ENCODE data around the gene S1PR3. TPM values are rescaled to one million over a fixed set of nuclear protein-coding genes. Genes with fewer than 3 reads are reported as not detected.

S1PR3 gene
- total RNA-seq, 1 donor from 2014 or later = 10.0 TPM

GRCh38 chr9:88976890-88977257, 14.4 kb upstream of the S1PR3 start:
- no peak overlapping the region for H3K4me3 ChIP-seq
- TF ChIP-seq CTCF (IDR thresholded peaks at IDR 0.05) = no peak
- no peak overlapping the region for H3K27ac ChIP-seq
- DNase-seq (no peak), ATAC-seq (no peak)
- no peaks in the 10 kb centered on the region for H3K27me3 ChIP-seq (ENCODE audit: low read depth)
- H3K4me1 ChIP-seq = no peaks in the 10 kb centered on the region
- peaks cover 3% of the 10 kb centered on the region for H3K9me3 ChIP-seq
- intact Hi-C loops (cut with DNase I) = no loop called here
- H3K36me3 ChIP-seq = no peaks in the 10 kb centered on the region

- peaks cover 6% of the 10 kb centered on the region for H3K9me3 ChIP-seq
Measured at GRCh38 chr9:88978034-88978433, 13.2 kb upstream of the S1PR3 start.

GRCh38 chr9:88979021-88979420, 12.2 kb upstream of the S1PR3 start:
- Histone ChIP-seq H3K4me1 (no peaks in the 10 kb centered on the region), H3K4me3 (no peak overlapping the region), H3K36me3 (no peaks in the 10 kb centered on the region), H3K27ac (no peak overlapping the region), H3K27me3 (ENCODE audit: low read depth) (no peaks in the 10 kb centered on the region), H3K9me3 (peaks cover 6% of the 10 kb centered on the region)
- TF ChIP-seq CTCF (IDR thresholded peaks at IDR 0.05) = no peak
- no peak for DNase-seq
- no peak for ATAC-seq
- intact Hi-C loops (cut with DNase I) = no loop called here

More at GRCh38 chr9:88978034-88978433, 13.2 kb upstream of the S1PR3 start:
- no peak for DNase-seq
- no peak for TF ChIP-seq CTCF (IDR thresholded peaks at IDR 0.05)
- intact Hi-C loops (cut with DNase I) = no loop called here
- no peak overlapping the region for H3K4me3 ChIP-seq
- no peaks in the 10 kb centered on the region for H3K27me3 ChIP-seq (ENCODE audit: low read depth)
- H3K4me1 ChIP-seq = no peaks in the 10 kb centered on the region
- no peak overlapping the region for H3K27ac ChIP-seq
- ATAC-seq = no peak
- no peaks in the 10 kb centered on the region for H3K36me3 ChIP-seq

GRCh38 chr9:88979791-88980190, 11.5 kb upstream of the S1PR3 start:
- H3K36me3 ChIP-seq = no peaks in the 10 kb centered on the region
- no peaks in the 10 kb centered on the region for H3K4me1 ChIP-seq
- no peak overlapping the region for H3K27ac ChIP-seq
- intact Hi-C loops (cut with DNase I) = no loop called here
- ATAC-seq (no peak), DNase-seq (no peak)
- peaks cover 6% of the 10 kb centered on the region for H3K9me3 ChIP-seq
- H3K4me3 ChIP-seq = no peak overlapping the region
- TF ChIP-seq CTCF (IDR thresholded peaks at IDR 0.05) = no peak
- H3K27me3 ChIP-seq (ENCODE audit: low read depth) = no peaks in the 10 kb centered on the region

GRCh38 chr9:88980740-88981203, 10.5 kb upstream of the S1PR3 start:
- Histone ChIP-seq H3K4me3 (no peak overlapping the region), H3K4me1 (no peaks in the 10 kb centered on the region), H3K27ac (no peak overlapping the region), H3K27me3 (ENCODE audit: low read depth) (no peaks in the 10 kb centered on the region), H3K9me3 (peaks cover 6% of the 10 kb centered on the region), H3K36me3 (no peaks in the 10 kb centered on the region)
- no peak for TF ChIP-seq CTCF (IDR thresholded peaks at IDR 0.05)
- no peak for ATAC-seq
- intact Hi-C loops (cut with DNase I) = no loop called here
- DNase-seq = no peak

All from lower lobe of right lung (tissue), 2 donors.